Stimulated activated CD4-positive, alpha-beta T cell treated with anti-CD3 and anti-CD28 coated beads, TNF-alpha, amount 100 ng/mL, for 4 hours (primary cell): Measurements from ENCODE around the gene DLST.

Source experiments
- DNase-seq, 3 experiments: peaks; one replicate each; pipeline ENCODE4 v3.0.0-alpha.2; 2020; ENCODE audit warnings: low read depth in 3 of 3

DLST gene

GRCh38 chr14:74896400-74896799 is 14.7 kb downstream of the DLST start:
- no peak for DNase-seq

GRCh38 chr14:74897642-74898041 is 15.9 kb downstream of the DLST start:
- DNase-seq = no peak

GRCh38 chr14:74898083-74898482 is 16.4 kb downstream of the DLST start:
- DNase-seq = no peak

GRCh38 chr14:74898694-74899093 is 17.0 kb downstream of the DLST start:
- no peak for DNase-seq

GRCh38 chr14:74902941-74903705 is 21.4 kb downstream of the DLST start:
- DNase-seq = no peak

- no peak for DNase-seq
These were observed 23.2 kb downstream of the DLST start for GRCh38 chr14:74904635-74905503.

GRCh38 chr14:74905595-74906142 is 24.0 kb downstream of the DLST start:
- DNase-seq = peak; percentile 67 to 68 (median 68)

- DNase-seq = no peak
These were observed 25.3 kb downstream of the DLST start for GRCh38 chr14:74906925-74907521.

- no peak for DNase-seq
These were observed 26.0 kb downstream of the DLST start for GRCh38 chr14:74907744-74908143.

- no peak for DNase-seq
These were observed 27.2 kb downstream of the DLST start for GRCh38 chr14:74908861-74909341.

GRCh38 chr14:74909501-74909900 is 27.8 kb downstream of the DLST start:
- no peak for DNase-seq

- DNase-seq = no peak
These were observed 28.2 kb downstream of the DLST start for GRCh38 chr14:74909911-74910310.

- DNase-seq = no peak
These were observed 28.8 kb downstream of the DLST start for GRCh38 chr14:74910556-74910955.

- no peak for DNase-seq
These were observed 29.5 kb downstream of the DLST start for GRCh38 chr14:74911221-74911620.

- DNase-seq = no peak
These were observed 30.0 kb downstream of the DLST start for GRCh38 chr14:74911704-74912103.

- DNase-seq = no peak
These were observed 30.4 kb downstream of the DLST start for GRCh38 chr14:74912111-74912510.

- DNase-seq = no peak
These were observed 31.1 kb downstream of the DLST start for GRCh38 chr14:74912801-74913200.

- DNase-seq = no peak
These were observed 31.7 kb downstream of the DLST start for GRCh38 chr14:74913393-74913910.

- DNase-seq = no peak
These were observed 32.4 kb downstream of the DLST start for GRCh38 chr14:74913986-74914573.

- no peak for DNase-seq
These were observed 33.7 kb downstream of the DLST start for GRCh38 chr14:74915426-74915825.

- no peak for DNase-seq
These were observed 34.1 kb downstream of the DLST start for GRCh38 chr14:74915826-74916225.

- no peak for DNase-seq
These were observed 35.4 kb downstream of the DLST start for GRCh38 chr14:74917178-74917543.
